ENCODE results near the gene OR4C16.

The OR4C16 gene, protein sequence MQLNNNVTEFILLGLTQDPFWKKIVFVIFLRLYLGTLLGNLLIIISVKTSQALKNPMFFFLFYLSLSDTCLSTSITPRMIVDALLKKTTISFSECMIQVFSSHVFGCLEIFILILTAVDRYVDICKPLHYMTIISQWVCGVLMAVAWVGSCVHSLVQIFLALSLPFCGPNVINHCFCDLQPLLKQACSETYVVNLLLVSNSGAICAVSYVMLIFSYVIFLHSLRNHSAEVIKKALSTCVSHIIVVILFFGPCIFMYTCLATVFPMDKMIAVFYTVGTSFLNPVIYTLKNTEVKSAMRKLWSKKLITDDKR

GRCh38 chr11:55571828-55572227 lies at the start of gene OR4C16:
Gene OR4C16, plus strand, starts transcription at chr11:55572128. Its CDS starts 0 bp downstream, at chr11:55572128.
- no peak for DNase-seq

- no peak for DNase-seq
These were observed 17.8 kb upstream of the OR4C16 start, which contains the start of gene OR4C15 for GRCh38 chr11:55554169-55554568. Gene OR4C15, plus strand, starts transcription at chr11:55554469. Its CDS starts 0 bp downstream, at chr11:55554469.

DNA sequence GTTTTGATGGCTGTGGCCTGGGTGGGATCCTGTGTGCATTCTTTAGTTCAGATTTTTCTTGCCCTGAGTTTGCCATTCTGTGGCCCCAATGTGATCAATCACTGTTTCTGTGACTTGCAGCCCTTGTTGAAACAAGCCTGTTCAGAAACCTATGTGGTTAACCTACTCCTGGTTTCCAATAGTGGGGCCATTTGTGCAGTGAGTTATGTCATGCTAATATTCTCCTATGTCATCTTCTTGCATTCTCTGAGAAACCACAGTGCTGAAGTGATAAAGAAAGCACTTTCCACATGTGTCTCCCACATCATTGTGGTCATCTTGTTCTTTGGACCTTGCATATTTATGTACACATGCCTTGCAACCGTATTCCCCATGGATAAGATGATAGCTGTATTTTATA lies 620 bp downstream of the OR4C16 start:
- no peak for DNase-seq

DNA sequence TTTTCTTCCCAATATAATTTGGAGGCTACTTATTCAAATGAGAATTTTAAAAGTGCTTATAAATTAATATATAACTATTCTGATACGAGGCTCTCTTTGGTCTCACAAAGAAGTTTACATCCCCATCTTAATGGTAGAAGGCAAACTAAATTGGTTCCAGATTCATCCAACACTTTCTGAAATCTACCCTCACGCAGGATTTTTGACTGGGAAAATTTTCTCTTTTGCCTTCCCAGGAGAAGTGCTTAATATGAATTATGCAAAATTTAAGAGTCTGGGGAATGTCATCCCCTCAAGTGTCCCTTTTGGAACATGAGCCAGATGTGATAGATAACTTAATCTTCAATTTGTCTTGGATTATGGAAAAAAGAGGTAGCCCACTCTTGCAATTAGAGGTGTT lies 35.6 kb downstream of the OR4C16 start, which contains the start of gene OR4C11:
Gene OR4C11, minus strand, starts transcription at position 101 of the 400 bp plus-strand sequence. CDS start 3,272 bp downstream, outside the sequence.
- no peak for DNase-seq

All from NCI-H2107 (cell line).